Colonic mucosa (tissue), 4 donors: ENCODE measurements around the gene CYP1B1. TPM values are rescaled to one million over a fixed set of nuclear protein-coding genes. Genes with fewer than 3 reads are reported as not detected.
A peak's percentile ranks its signal among the peaks of the same experiment; 100 is the strongest.

Experiments used
- DNase-seq: peaks from one replicate; pipeline ENCODE4 v3.0.0-alpha.2; 2020
- H3K27ac ChIP-seq: fragments of 200-600 bp; one replicate; pipeline ENCODE4 v1.8.0; 2021
- H3K27me3 ChIP-seq: fragments of 200-600 bp; one replicate; pipeline ENCODE4 v1.8.0; 2021
- H3K36me3 ChIP-seq: fragments of 200-600 bp; one replicate; pipeline ENCODE4 v1.8.0; 2021
- H3K4me1 ChIP-seq: fragments of 200-600 bp; one replicate; pipeline ENCODE4 v1.8.0; 2021; ENCODE audit warnings: mild to moderate bottlenecking
- H3K4me3 ChIP-seq: fragments of 200-600 bp; one replicate; pipeline ENCODE4 v1.8.0; 2021
- H3K9ac ChIP-seq, 2 donors: one replicate each; pipeline ENCODE4 v1.7.0; 2013; ENCODE audit warnings: control low read depth in 2 of 2, low read depth in 2 of 2, low read length in 2 of 2
- H3K9me3 ChIP-seq: fragments of 200-600 bp; one replicate; pipeline ENCODE4 v1.8.0; 2021
- intact Hi-C: fragments of 100-400 bp; cut with DNase I; formaldehyde crosslinking; loops from one replicate; pipeline ENCODE4 v1.14.1; 2022
- total RNA-seq, 2 donors: library from RNA; stranded (reverse); fragmentation: NEBNext Ultra II Directional in 1 of 2; extraction: Animal tissue kit (Norgen Biotek cat#: 25700) in 1 of 2; gene quantifications; one replicate each; pipeline ENCODE4 v1.2.1, GENCODE V29; 2021
- TF ChIP-seq, protein P1 (sequence below): fragments of 200-600 bp; IDR thresholded peaks from one replicate; pipeline ENCODE4 v1.8.0; 2022; ENCODE audit warnings: antibody characterized with exemption, mild to moderate bottlenecking
- donor health status: healthy.
- donor health status: DM: no; HTN: no; CAD: no.
- donor health status: DM: no; HTN: no; CAD: no.

CYP1B1 gene
- total RNA-seq, 2 donors from 2014 or later: 1.3 to 3.5 TPM

- TF ChIP-seq, protein P1, sequence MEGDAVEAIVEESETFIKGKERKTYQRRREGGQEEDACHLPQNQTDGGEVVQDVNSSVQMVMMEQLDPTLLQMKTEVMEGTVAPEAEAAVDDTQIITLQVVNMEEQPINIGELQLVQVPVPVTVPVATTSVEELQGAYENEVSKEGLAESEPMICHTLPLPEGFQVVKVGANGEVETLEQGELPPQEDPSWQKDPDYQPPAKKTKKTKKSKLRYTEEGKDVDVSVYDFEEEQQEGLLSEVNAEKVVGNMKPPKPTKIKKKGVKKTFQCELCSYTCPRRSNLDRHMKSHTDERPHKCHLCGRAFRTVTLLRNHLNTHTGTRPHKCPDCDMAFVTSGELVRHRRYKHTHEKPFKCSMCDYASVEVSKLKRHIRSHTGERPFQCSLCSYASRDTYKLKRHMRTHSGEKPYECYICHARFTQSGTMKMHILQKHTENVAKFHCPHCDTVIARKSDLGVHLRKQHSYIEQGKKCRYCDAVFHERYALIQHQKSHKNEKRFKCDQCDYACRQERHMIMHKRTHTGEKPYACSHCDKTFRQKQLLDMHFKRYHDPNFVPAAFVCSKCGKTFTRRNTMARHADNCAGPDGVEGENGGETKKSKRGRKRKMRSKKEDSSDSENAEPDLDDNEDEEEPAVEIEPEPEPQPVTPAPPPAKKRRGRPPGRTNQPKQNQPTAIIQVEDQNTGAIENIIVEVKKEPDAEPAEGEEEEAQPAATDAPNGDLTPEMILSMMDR: no peak
- Histone ChIP-seq H3K9ac (no peak overlapping the region), H3K36me3 (no peaks in the 10 kb centered on the region), H3K4me1 (peaks cover 6% of the 10 kb centered on the region), H3K27me3 (no peaks in the 10 kb centered on the region), H3K4me3 (no peak overlapping the region), H3K9me3 (no peaks in the 10 kb centered on the region), H3K27ac (peak overlapping the region; percentile 15)
- intact Hi-C loops: no loop called here
- no peak for DNase-seq
Measured at GRCh38 chr2:38120829-38121228, 44.9 kb upstream of the CYP1B1 start.

DNA sequence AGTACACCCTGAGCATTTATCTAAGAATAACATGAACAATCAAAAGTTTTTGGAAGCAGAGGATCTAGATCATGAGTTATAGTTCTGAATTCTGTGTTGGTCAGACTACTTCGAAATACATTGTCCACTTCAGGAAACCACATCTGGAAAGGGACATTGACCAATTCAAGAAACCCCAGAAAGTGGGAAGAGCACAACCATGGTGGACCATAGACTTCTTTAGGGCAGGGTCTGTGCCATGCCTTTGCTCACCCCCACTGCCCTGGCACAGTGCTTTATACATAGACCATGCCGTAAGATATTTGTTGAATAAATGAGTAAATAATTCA lies 44.3 kb upstream of the CYP1B1 start:
- no peak for DNase-seq
- intact Hi-C loops: no loop called here
- Histone ChIP-seq H3K4me1 (peaks cover 6% of the 10 kb centered on the region), H3K9me3 (no peaks in the 10 kb centered on the region), H3K4me3 (no peak overlapping the region), H3K27ac (no peak overlapping the region), H3K36me3 (no peaks in the 10 kb centered on the region), H3K27me3 (no peaks in the 10 kb centered on the region), H3K9ac (no peak overlapping the region)
- TF ChIP-seq, protein P1: no peak

DNA sequence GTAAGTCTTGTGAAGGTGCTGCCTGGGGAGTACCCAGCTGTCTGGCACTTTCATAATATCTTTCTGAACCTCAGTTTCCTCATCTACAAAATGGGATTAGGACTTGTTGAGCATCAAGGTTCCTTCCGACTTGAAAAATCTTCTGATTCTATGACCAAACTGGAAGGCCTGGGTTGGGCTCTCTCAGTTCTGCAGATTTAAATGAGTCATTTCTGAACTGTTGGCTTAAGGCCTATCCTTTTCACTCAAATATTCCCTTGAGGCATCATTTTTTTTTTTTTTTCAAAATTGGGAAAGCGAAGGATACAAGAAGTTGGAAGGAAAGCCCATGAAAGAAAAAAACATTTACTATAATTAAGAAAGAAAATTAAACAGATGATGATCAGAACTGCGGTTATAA lies 40.8 kb upstream of the CYP1B1 start:
- Histone ChIP-seq H3K4me3 (no peak overlapping the region), H3K36me3 (no peaks in the 10 kb centered on the region), H3K27me3 (no peaks in the 10 kb centered on the region), H3K9ac (no peak overlapping the region), H3K27ac (no peak overlapping the region), H3K9me3 (no peaks in the 10 kb centered on the region), H3K4me1 (peaks cover 6% of the 10 kb centered on the region)
- DNase-seq: no peak
- TF ChIP-seq, protein P1: no peak
- intact Hi-C loops: loop anchor here (5.0 to 10.0 kb wide), 3 partner anchors 132 to 224 kb away; no protein-coding TSS in a partner anchor

GRCh38 chr2:38115216-38116032 lies 39.5 kb upstream of the CYP1B1 start:
- no peak overlapping the region for H3K27ac ChIP-seq
- H3K27me3 ChIP-seq: no peaks in the 10 kb centered on the region
- peak; percentile 90 for DNase-seq
- TF ChIP-seq, protein P1: peak; percentile 90
- no peak overlapping the region for H3K9ac ChIP-seq
- intact Hi-C loops: loop anchor here (5.0 to 10.0 kb wide), 3 partner anchors 131 to 223 kb away; no protein-coding TSS in a partner anchor
- H3K36me3 ChIP-seq: no peaks in the 10 kb centered on the region
- H3K4me3 ChIP-seq: no peak overlapping the region
- no peaks in the 10 kb centered on the region for H3K4me1 ChIP-seq
- H3K9me3 ChIP-seq: no peaks in the 10 kb centered on the region

- no peak for DNase-seq
- H3K27ac ChIP-seq: no peak overlapping the region
- intact Hi-C loops: loop anchor here (10.0 kb wide), 2 partner anchors 129 to 151 kb away; no protein-coding TSS in a partner anchor
Measured at GRCh38 chr2:38113981-38114708, 38.2 kb upstream of the CYP1B1 start.

More at GRCh38 chr2:38113981-38114708, 38.2 kb upstream of the CYP1B1 start:
- no peak overlapping the region for H3K4me3 ChIP-seq
- no peaks in the 10 kb centered on the region for H3K4me1 ChIP-seq
- TF ChIP-seq, protein P1: no peak
- no peaks in the 10 kb centered on the region for H3K9me3 ChIP-seq
- H3K9ac ChIP-seq: no peak overlapping the region
- no peaks in the 10 kb centered on the region for H3K27me3 ChIP-seq
- H3K36me3 ChIP-seq: no peaks in the 10 kb centered on the region
